Prostate gland (tissue), 2 donors: Measurements from ENCODE around the gene STIM1. TPM values are rescaled to one million over a fixed set of nuclear protein-coding genes. Genes with fewer than 3 reads are reported as not detected.

ENCODE experiments used
- DNase-seq: peaks from one replicate; pipeline ENCODE4 v3.0.0-alpha.2; 2019; ENCODE audit warnings: low spot score
- H3K27ac ChIP-seq, 2 donors: fragments of 200-600 bp; sonication (generic); 2 replicates each; pipeline ENCODE4 v1.5.1; 2017 to 2019
- H3K27me3 ChIP-seq: fragments of 200-600 bp; sonication (generic); replicated peaks from 2 replicates; pipeline ENCODE4 v1.5.1; 2019; ENCODE audit not compliant: insufficient read depth
- H3K36me3 ChIP-seq, 2 donors: fragments of 200-600 bp; sonication (generic); 1 replicate in 1 of 2; 2 replicates in 1 of 2; pipeline versions ENCODE4 v1.5.1 to v1.8.1; 2017 to 2019
- H3K4me1 ChIP-seq: fragments of 200-600 bp; sonication (generic); replicated peaks from 2 replicates; pipeline ENCODE4 v1.5.1; 2019
- H3K4me3 ChIP-seq, 2 donors: fragments of 200-600 bp; sonication (generic); 2 replicates each; pipeline ENCODE4 v1.5.1; 2017 to 2019
- H3K9me3 ChIP-seq: fragments of 200-600 bp; sonication (generic); 2 replicates; pipeline ENCODE4 v1.5.1; 2017
- CTCF ChIP-seq, 4 experiments: fragments of 200-600 bp in 2 of 4; fragments of 450-650 bp in 2 of 4; sonication (generic) in 2 of 4; IDR thresholded peaks; 1 replicate in 3 of 4; 2 replicates in 1 of 4; pipeline ENCODE4 v1.5.1; 2016 to 2019; ENCODE audit warnings: antibody characterized with exemption in 4 of 4, mild to moderate bottlenecking in 2 of 4, moderate library complexity in 2 of 4
- POLR2A ChIP-seq: fragments of 450-650 bp; IDR thresholded peaks from one replicate; pipeline ENCODE4 v1.6.1; 2016; ENCODE audit warnings: antibody characterized with exemption, mild to moderate bottlenecking
- POLR2AphosphoS5 ChIP-seq: sonication (generic); formaldehyde crosslinking; IDR thresholded peaks from one replicate; pipeline ENCODE4 v1.6.1; 2017; ENCODE audit warnings: antibody characterized with exemption
- WGBS: methylation state at CpG from one replicate; pipeline ENCODE4 v1.1.5; 2018; 5-methylcytosine and 5-hydroxymethylcytosine counted together
- intact Hi-C: fragments of 100-400 bp; cut with DNase I; formaldehyde crosslinking; loops from one replicate; pipeline ENCODE4 v1.14.2; 2022
- total RNA-seq, 2 donors: library from RNA; depleted of rRNA; stranded (reverse); fragments of >200 nt; gene quantifications; one replicate each; pipeline ENCODE4 v1.1.0, GENCODE V29; 2016

STIM1 gene
- total RNA-seq, 2 donors from 2014 or later, result 34.1 to 65.0 TPM

- Histone ChIP-seq H3K27me3 (no peaks in the 10 kb centered on the region), H3K9me3 (no peaks in the 10 kb centered on the region), H3K36me3 (peaks cover 4% of the 10 kb centered on the region in 2 donors), H3K27ac (no peak overlapping the region), H3K4me3 (no peak overlapping the region), H3K4me1 (no peaks in the 10 kb centered on the region)
- TF ChIP-seq POLR2A (no peak), CTCF (IDR thresholded peaks at IDR 0.05) (no peak), POLR2AphosphoS5 (no peak)
- DNase-seq, result no peak
- intact Hi-C loops, result no loop called here
- WGBS, result 89% methylated on average over 8 of the region's 8 CpGs
Measured at GRCh38 chr11:4086575-4087353, 231.3 kb downstream of the STIM1 start.

- Histone ChIP-seq H3K4me3 (no peak overlapping the region), H3K27me3 (no peaks in the 10 kb centered on the region), H3K9me3 (no peaks in the 10 kb centered on the region), H3K4me1 (no peaks in the 10 kb centered on the region), H3K36me3 (peaks cover 4% of the 10 kb centered on the region in 2 donors), H3K27ac (no peak overlapping the region)
- intact Hi-C loops, result no loop called here
- 92% methylated on average over 5 of the region's 5 CpGs for WGBS
- DNase-seq, result no peak
- TF ChIP-seq CTCF (IDR thresholded peaks at IDR 0.05) (no peak), POLR2AphosphoS5 (no peak), POLR2A (no peak)
Measured at GRCh38 chr11:4087551-4087950, 232.1 kb downstream of the STIM1 start.

- Histone ChIP-seq H3K27me3 (no peaks in the 10 kb centered on the region), H3K27ac (no peak overlapping the region), H3K36me3 (peaks cover 0 to 4% of the 10 kb centered on the region in 2 donors), H3K9me3 (no peaks in the 10 kb centered on the region), H3K4me3 (no peak overlapping the region), H3K4me1 (no peaks in the 10 kb centered on the region)
- 96% methylated on average over 2 of the region's 2 CpGs for WGBS
- no peak for DNase-seq
- intact Hi-C loops, result no loop called here
- TF ChIP-seq POLR2AphosphoS5 (no peak), CTCF (IDR thresholded peaks at IDR 0.05) (no peak), POLR2A (no peak)
Measured at GRCh38 chr11:4090258-4090657, 234.8 kb downstream of the STIM1 start.

- WGBS, result 27% methylated on average over 2 of the region's 2 CpGs
- intact Hi-C loops, result no loop called here
- Histone ChIP-seq H3K36me3 (peaks cover 0 to 4% of the 10 kb centered on the region in 2 donors), H3K27ac (no peak overlapping the region), H3K27me3 (no peaks in the 10 kb centered on the region), H3K4me1 (no peaks in the 10 kb centered on the region), H3K4me3 (no peak overlapping the region), H3K9me3 (no peaks in the 10 kb centered on the region)
- DNase-seq, result no peak
- TF ChIP-seq CTCF (IDR thresholded peaks at IDR 0.05), result no peak
- no peak for TF ChIP-seq POLR2A
- no peak for TF ChIP-seq POLR2AphosphoS5
Measured at GRCh38 chr11:4092026-4092425, 236.6 kb downstream of the STIM1 start.
